Neural progenitor cell (in vitro differentiated cells): ENCODE data around the gene MED31.

ENCODE experiments used
- EZH2 ChIP-seq: fragments of 200-600 bp; sonication (generic); IDR thresholded peaks from 2 replicates; pipeline ENCODE4 v1.6.1; 2017; ENCODE audit warnings: antibody characterized with exemption, mild to moderate bottlenecking, moderate library complexity
- EZH2phosphoT487 ChIP-seq: fragments of 200-600 bp; sonication (generic); IDR thresholded peaks from 2 replicates; pipeline ENCODE4 v1.6.1; 2017; ENCODE audit warnings: antibody characterized with exemption
- TF ChIP-seq, protein P1 (sequence below): fragments of 200-600 bp; sonication (generic); IDR thresholded peaks from 2 replicates; pipeline ENCODE4 v1.5.1; 2017; ENCODE audit warnings: antibody characterized with exemption, mild to moderate bottlenecking

DNA sequence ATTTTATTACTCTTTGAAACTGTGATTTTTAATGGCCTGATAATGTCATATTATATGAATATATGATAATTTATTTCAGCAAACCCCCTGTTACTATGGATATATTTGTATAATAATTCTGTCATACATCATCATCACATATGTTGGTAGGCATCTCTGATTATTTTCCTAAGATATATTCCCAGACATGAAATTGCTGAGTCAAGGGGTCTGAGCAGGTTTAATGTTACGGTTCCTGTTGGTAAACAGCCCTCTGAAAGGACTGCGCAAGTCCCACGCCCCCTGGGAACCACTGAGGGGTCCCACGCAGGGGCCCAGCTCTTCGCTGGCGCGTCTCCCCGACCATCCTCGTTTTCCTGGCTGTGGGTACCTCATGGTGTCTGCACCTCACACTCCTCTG is 37.5 kb upstream of the MED31 start:
- TF ChIP-seq, protein P1, sequence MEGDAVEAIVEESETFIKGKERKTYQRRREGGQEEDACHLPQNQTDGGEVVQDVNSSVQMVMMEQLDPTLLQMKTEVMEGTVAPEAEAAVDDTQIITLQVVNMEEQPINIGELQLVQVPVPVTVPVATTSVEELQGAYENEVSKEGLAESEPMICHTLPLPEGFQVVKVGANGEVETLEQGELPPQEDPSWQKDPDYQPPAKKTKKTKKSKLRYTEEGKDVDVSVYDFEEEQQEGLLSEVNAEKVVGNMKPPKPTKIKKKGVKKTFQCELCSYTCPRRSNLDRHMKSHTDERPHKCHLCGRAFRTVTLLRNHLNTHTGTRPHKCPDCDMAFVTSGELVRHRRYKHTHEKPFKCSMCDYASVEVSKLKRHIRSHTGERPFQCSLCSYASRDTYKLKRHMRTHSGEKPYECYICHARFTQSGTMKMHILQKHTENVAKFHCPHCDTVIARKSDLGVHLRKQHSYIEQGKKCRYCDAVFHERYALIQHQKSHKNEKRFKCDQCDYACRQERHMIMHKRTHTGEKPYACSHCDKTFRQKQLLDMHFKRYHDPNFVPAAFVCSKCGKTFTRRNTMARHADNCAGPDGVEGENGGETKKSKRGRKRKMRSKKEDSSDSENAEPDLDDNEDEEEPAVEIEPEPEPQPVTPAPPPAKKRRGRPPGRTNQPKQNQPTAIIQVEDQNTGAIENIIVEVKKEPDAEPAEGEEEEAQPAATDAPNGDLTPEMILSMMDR, result no peak
- TF ChIP-seq EZH2 (no peak), EZH2phosphoT487 (no peak)
